Parathyroid adenoma (tissue), 2 donors: ENCODE data around the gene TMX1.

ENCODE experiments used
- H2AFZ ChIP-seq: fragments of 300-600 bp; sonication (generic); one replicate; pipeline ENCODE4 v1.7.0; 2017; ENCODE audit warnings: antibody characterized with exemption, mild to moderate bottlenecking
- H3K27ac ChIP-seq: fragments of 300-600 bp; sonication (generic); one replicate; pipeline ENCODE4 v1.7.0; 2017
- H3K27me3 ChIP-seq: fragments of 300-600 bp; sonication (generic); one replicate; pipeline ENCODE4 v1.7.0; 2017; ENCODE audit warnings: low read length; ENCODE audit not compliant: control insufficient read depth, insufficient read depth
- H3K36me3 ChIP-seq: fragments of 300-600 bp; sonication (generic); one replicate; pipeline ENCODE4 v1.7.0; 2017; ENCODE audit warnings: low read length; ENCODE audit not compliant: control insufficient read depth, insufficient read depth
- H3K4me1 ChIP-seq: fragments of 300-600 bp; sonication (generic); one replicate; pipeline ENCODE4 v1.7.0; 2017; ENCODE audit warnings: control low read depth
- H3K4me2 ChIP-seq: fragments of 300-600 bp; sonication (generic); one replicate; pipeline ENCODE4 v1.7.0; 2017; ENCODE audit warnings: low read length
- H3K4me3 ChIP-seq: fragments of 300-600 bp; sonication (generic); one replicate; pipeline ENCODE4 v1.7.0; 2017; ENCODE audit warnings: low read depth, low read length
- H3K79me2 ChIP-seq: fragments of 300-600 bp; sonication (generic); one replicate; pipeline ENCODE4 v1.7.0; 2017; ENCODE audit warnings: control low read depth
- H3K9ac ChIP-seq: fragments of 300-600 bp; sonication (generic); one replicate; pipeline ENCODE4 v1.7.0; 2017; ENCODE audit warnings: mild to moderate bottlenecking
- H3K9me3 ChIP-seq: fragments of 300-600 bp; sonication (generic); one replicate; pipeline ENCODE4 v1.7.0; 2017; ENCODE audit warnings: low read length; ENCODE audit not compliant: control insufficient read depth
- TF ChIP-seq, protein P1 (sequence below): fragments of 300-600 bp; sonication (generic); IDR thresholded peaks from one replicate; pipeline ENCODE4 v1.7.0; 2017; ENCODE audit warnings: antibody characterized with exemption, mild to moderate bottlenecking
- donor health status: primary hyperparathyroidism.

TMX1 gene

DNA sequence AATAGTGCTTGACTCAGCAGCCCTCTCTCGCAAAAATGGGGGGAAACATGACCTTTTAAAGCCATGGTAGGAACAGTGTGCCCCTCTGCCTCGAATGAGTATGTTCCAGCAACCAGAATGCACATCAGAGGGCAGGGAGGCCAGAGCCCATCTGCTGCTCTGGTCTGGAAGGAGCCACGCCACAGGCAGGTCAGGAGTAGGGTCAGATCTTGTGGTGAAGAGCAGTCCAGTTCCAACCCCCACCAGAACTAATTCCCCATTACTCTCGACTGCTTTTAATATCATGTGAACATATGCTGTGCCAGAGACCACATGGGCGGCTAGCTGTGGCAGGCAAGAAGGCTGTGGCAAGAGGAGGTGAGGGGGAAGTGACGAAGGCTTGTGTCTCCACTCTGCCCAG lies 34.6 kb upstream of the TMX1 start:
- TF ChIP-seq, protein P1, sequence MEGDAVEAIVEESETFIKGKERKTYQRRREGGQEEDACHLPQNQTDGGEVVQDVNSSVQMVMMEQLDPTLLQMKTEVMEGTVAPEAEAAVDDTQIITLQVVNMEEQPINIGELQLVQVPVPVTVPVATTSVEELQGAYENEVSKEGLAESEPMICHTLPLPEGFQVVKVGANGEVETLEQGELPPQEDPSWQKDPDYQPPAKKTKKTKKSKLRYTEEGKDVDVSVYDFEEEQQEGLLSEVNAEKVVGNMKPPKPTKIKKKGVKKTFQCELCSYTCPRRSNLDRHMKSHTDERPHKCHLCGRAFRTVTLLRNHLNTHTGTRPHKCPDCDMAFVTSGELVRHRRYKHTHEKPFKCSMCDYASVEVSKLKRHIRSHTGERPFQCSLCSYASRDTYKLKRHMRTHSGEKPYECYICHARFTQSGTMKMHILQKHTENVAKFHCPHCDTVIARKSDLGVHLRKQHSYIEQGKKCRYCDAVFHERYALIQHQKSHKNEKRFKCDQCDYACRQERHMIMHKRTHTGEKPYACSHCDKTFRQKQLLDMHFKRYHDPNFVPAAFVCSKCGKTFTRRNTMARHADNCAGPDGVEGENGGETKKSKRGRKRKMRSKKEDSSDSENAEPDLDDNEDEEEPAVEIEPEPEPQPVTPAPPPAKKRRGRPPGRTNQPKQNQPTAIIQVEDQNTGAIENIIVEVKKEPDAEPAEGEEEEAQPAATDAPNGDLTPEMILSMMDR = no peak
- no peaks in the 10 kb centered on the region for H3K79me2 ChIP-seq
- no peak overlapping the region for H3K27ac ChIP-seq
- H3K27me3 ChIP-seq = no peaks in the 10 kb centered on the region
- no peaks in the 10 kb centered on the region for H3K36me3 ChIP-seq
- no peaks in the 10 kb centered on the region for H3K4me1 ChIP-seq
- H3K4me3 ChIP-seq = no peak overlapping the region
- no peak overlapping the region for H3K4me2 ChIP-seq
- no peak overlapping the region for H3K9ac ChIP-seq
- no peak overlapping the region for H2AFZ ChIP-seq
- no peaks in the 10 kb centered on the region for H3K9me3 ChIP-seq

DNA sequence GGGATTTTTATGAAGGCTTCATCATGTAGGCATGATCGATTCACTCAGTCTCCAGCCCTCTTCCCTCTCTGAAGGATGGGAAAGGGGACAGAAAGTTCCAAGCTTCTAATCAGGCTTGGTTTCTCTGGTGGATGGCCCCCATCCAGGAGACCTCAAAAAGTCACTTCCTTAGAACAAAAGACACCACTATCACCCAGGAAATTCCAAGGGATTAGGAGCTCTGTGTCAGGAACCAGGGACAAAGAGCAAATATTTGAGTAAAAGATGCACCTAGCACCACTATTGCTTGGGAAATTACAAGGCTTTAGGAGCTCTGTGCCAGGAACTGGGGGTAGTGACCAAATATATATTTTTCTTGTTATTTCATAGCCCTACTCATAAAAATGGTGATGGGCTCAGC lies 33.6 kb upstream of the TMX1 start:
- Histone ChIP-seq H3K9me3 (no peaks in the 10 kb centered on the region), H3K79me2 (no peaks in the 10 kb centered on the region), H3K4me2 (no peak overlapping the region), H3K4me3 (no peak overlapping the region), H3K27ac (no peak overlapping the region), H3K9ac (no peak overlapping the region), H2AFZ (no peak overlapping the region), H3K4me1 (no peaks in the 10 kb centered on the region), H3K36me3 (no peaks in the 10 kb centered on the region), H3K27me3 (no peaks in the 10 kb centered on the region)
- TF ChIP-seq, protein P1 = no peak

DNA sequence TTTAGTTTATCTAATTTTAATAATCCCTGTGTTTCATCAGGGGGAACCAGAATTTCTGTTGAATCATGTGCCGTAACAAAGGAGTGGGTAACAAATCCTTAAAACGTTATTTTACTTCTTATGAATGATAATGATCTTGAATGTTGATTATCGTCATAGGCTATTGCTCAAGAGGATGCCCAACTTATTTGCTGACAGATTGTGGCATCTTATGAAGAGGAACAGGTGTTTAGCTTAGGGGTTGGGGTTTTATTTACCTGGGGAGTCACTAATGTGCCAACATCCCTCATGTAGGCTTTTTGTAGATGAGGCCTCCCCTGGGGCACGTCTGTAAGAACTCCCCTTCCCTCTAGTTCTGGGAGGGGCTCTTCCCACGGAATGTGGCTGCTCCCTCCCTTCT lies 32.4 kb upstream of the TMX1 start:
- Histone ChIP-seq H3K4me1 (no peaks in the 10 kb centered on the region), H3K36me3 (no peaks in the 10 kb centered on the region), H3K27me3 (no peaks in the 10 kb centered on the region), H3K4me2 (no peak overlapping the region), H3K4me3 (no peak overlapping the region), H3K79me2 (no peaks in the 10 kb centered on the region), H3K9ac (no peak overlapping the region), H2AFZ (no peak overlapping the region), H3K27ac (no peak overlapping the region), H3K9me3 (no peaks in the 10 kb centered on the region)
- TF ChIP-seq, protein P1 = no peak

DNA sequence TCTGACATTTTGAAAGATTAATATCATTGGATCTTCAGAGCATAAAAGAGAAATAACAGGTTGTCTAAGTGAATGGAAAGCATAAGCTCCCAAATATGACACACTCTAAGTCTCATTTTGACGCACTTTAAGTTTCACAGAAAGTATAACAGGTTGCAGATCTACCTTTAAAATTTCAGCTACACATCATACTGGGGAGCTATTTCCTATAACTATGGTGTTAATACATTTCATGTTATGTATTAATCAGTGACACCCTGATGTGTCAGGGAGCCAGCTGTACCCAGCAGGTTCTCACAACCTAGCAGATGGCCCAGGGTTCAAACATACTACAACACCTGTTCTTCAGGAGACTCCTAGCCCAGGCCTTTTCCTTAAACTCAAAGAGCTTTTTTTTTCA lies 31.1 kb upstream of the TMX1 start:
- no peak overlapping the region for H3K9ac ChIP-seq
- H3K4me1 ChIP-seq = no peaks in the 10 kb centered on the region
- H3K4me3 ChIP-seq = no peak overlapping the region
- no peak overlapping the region for H3K4me2 ChIP-seq
- no peak overlapping the region for H2AFZ ChIP-seq
- H3K27ac ChIP-seq = no peak overlapping the region
- no peaks in the 10 kb centered on the region for H3K36me3 ChIP-seq
- no peaks in the 10 kb centered on the region for H3K27me3 ChIP-seq
- H3K9me3 ChIP-seq = no peaks in the 10 kb centered on the region
- H3K79me2 ChIP-seq = no peaks in the 10 kb centered on the region
- TF ChIP-seq, protein P1 = no peak

DNA sequence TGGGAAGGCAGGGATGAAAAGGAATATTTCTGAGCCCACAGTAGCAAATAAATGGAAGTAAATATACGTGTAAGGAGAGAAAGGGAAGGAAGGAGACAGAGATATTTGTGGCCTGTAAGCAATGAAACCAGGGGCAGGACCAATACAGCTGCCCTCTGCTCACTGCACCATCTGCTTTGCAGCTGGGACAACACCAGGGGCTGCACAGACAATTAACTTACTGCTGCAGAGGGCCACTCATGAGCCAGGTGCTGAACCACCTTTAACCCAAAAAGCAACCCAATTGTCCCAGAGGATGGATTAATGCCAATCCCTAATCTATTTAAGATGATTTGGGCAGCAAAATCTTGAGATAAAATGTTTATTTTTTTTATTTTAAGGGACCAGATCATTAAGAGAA lies 30.6 kb upstream of the TMX1 start:
- no peaks in the 10 kb centered on the region for H3K4me1 ChIP-seq
- H3K27me3 ChIP-seq = no peaks in the 10 kb centered on the region
- H3K27ac ChIP-seq = no peak overlapping the region
- H2AFZ ChIP-seq = no peak overlapping the region
- TF ChIP-seq, protein P1 = no peak
- no peaks in the 10 kb centered on the region for H3K79me2 ChIP-seq
- no peaks in the 10 kb centered on the region for H3K9me3 ChIP-seq
- no peak overlapping the region for H3K4me3 ChIP-seq
- H3K9ac ChIP-seq = no peak overlapping the region
- H3K4me2 ChIP-seq = no peak overlapping the region
- H3K36me3 ChIP-seq = no peaks in the 10 kb centered on the region
